ENCODE results near the gene OR7D4. TPM values are rescaled to one million over a fixed set of nuclear protein-coding genes. Genes with fewer than 3 reads are reported as not detected.

OR7D4 gene
- total RNA-seq, 2 experiments from 2014 or later, result not detected

GRCh38 chr19:9171393-9171991 lies 47.9 kb downstream of the OR7D4 start:
- Mint-ChIP-seq H3K4me3 (no peak overlapping the region), H3K4me1 (ENCODE audit: low read depth) (no peaks in the 10 kb centered on the region), H3K9me3 (peaks cover 2% of the 10 kb centered on the region), H3K36me3 (ENCODE audit: low read depth) (peaks cover 12% of the 10 kb centered on the region), H3K27ac (no peak overlapping the region), H3K27me3 (no peaks in the 10 kb centered on the region)
- ATAC-seq (no peak), DNase-seq (no peak)
- ChIA-PET POLR2A (no interaction called here), CTCF (no interaction called here)
- no peak for TF ChIP-seq CTCF (IDR thresholded peaks at IDR 0.05)
- intact Hi-C loops (cut with micrococcal nuclease), result no loop called here

- H3K9me3 Mint-ChIP-seq, result peaks cover 6% of the 10 kb centered on the region
- ATAC-seq, result no peak
- CTCF ChIA-PET, result no interaction called here
- H3K36me3 Mint-ChIP-seq (ENCODE audit: low read depth), result peaks cover 49% of the 10 kb centered on the region
- TF ChIP-seq CTCF (IDR thresholded peaks at IDR 0.05), result no peak
- no peaks in the 10 kb centered on the region for H3K27me3 Mint-ChIP-seq
- POLR2A ChIA-PET, result no interaction called here
- intact Hi-C loops (cut with micrococcal nuclease), result no loop called here
- no peak overlapping the region for H3K27ac Mint-ChIP-seq
- no peaks in the 10 kb centered on the region for H3K4me1 Mint-ChIP-seq (ENCODE audit: low read depth)
- H3K4me3 Mint-ChIP-seq, result no peak overlapping the region
- DNase-seq, result no peak
Observed at GRCh38 chr19:9166846-9167245, 52.5 kb downstream of the OR7D4 start.

GRCh38 chr19:9165261-9165660 lies 54.1 kb downstream of the OR7D4 start:
- Mint-ChIP-seq H3K4me1 (ENCODE audit: low read depth) (no peaks in the 10 kb centered on the region), H3K36me3 (ENCODE audit: low read depth) (peaks cover 64% of the 10 kb centered on the region), H3K9me3 (peaks cover 15% of the 10 kb centered on the region), H3K27ac (no peak overlapping the region), H3K27me3 (no peaks in the 10 kb centered on the region), H3K4me3 (no peak overlapping the region)
- ChIA-PET CTCF (no interaction called here), POLR2A (no interaction called here)
- no peak for ATAC-seq
- DNase-seq, result no peak
- intact Hi-C loops (cut with micrococcal nuclease), result no loop called here
- no peak for TF ChIP-seq CTCF (IDR thresholded peaks at IDR 0.05)

GRCh38 chr19:9161427-9161826 lies 58.0 kb downstream of the OR7D4 start:
- no peak for TF ChIP-seq CTCF (IDR thresholded peaks at IDR 0.05)
- peaks cover 22% of the 10 kb centered on the region for H3K9me3 Mint-ChIP-seq
- intact Hi-C loops (cut with micrococcal nuclease), result no loop called here
- no peaks in the 10 kb centered on the region for H3K27me3 Mint-ChIP-seq
- no peak overlapping the region for H3K4me3 Mint-ChIP-seq
- H3K4me1 Mint-ChIP-seq (ENCODE audit: low read depth), result no peaks in the 10 kb centered on the region
- no peak overlapping the region for H3K27ac Mint-ChIP-seq
- DNase-seq, result no peak
- no peak for ATAC-seq
- peaks cover 90% of the 10 kb centered on the region for H3K36me3 Mint-ChIP-seq (ENCODE audit: low read depth)
- CTCF ChIA-PET, result no interaction called here
- POLR2A ChIA-PET, result no interaction called here

Other genes with a start within 250 kb of the OR7D4 start
- gene MUC16, start 209.2 kb downstream of the OR7D4 start, total RNA-seq, result not detected
- gene OR1M1, start 132.5 kb downstream of the OR7D4 start, total RNA-seq, result not detected
- not detected for gene OR7G2, start 112.1 kb downstream of the OR7D4 start, total RNA-seq
- not detected for gene OR7G1, start 103.8 kb downstream of the OR7D4 start, total RNA-seq
- not detected for gene OR7G3, start 92.6 kb downstream of the OR7D4 start, total RNA-seq
- 10 to 100 TPM; 41.4 to 41.7 TPM for gene ZNF317, start 79.2 kb downstream of the OR7D4 start, total RNA-seq
- gene OR7D2, start 40.6 kb downstream of the OR7D4 start, total RNA-seq, result under 1 TPM in 1 of 2 experiments, not detected in 1; 0.11 TPM
- gene OR7E24, start 31.3 kb upstream of the OR7D4 start, total RNA-seq, result not detected
- gene ZNF699, start 90.2 kb upstream of the OR7D4 start, total RNA-seq, result 1 to 10 TPM; 5.2 to 6.3 TPM
- 10 to 100 TPM; 12.9 to 15.8 TPM for gene ZNF559, start 104.6 kb upstream of the OR7D4 start, total RNA-seq
- 1 to 10 TPM; 1.6 to 1.9 TPM for gene ZNF177, start 143.4 kb upstream of the OR7D4 start, total RNA-seq
- 10 to 100 TPM; 23.5 to 26.8 TPM for gene ZNF266, start 216.0 kb upstream of the OR7D4 start, total RNA-seq

Data from activated CD8-positive, alpha-beta T cell treated with anti-CD3 and anti-CD28 coated beads for 36 hours (primary cell).